Neural cell (in vitro differentiated cells): ENCODE data around the gene MIA2. TPM values are rescaled to one million over a fixed set of nuclear protein-coding genes. Genes with fewer than 3 reads are reported as not detected.

Experiments
- H2AFZ ChIP-seq: fragments of 200-600, 300-800 bp; sonication (generic), shearing (Covaris generic); 2 replicates; pipeline ENCODE4 v1.6.0; 2014; ENCODE audit warnings: low read depth, mild to moderate bottlenecking, antibody characterized with exemption, low read length, moderate library complexity
- H3F3A ChIP-seq: fragments of 200-600 bp; shearing (Covaris generic); 2 replicates; pipeline ENCODE4 v1.6.1; 2016; ENCODE audit warnings: mild to moderate bottlenecking, moderate library complexity, mixed read lengths, antibody characterized with exemption, low read length; ENCODE audit not compliant: insufficient read depth, poor library complexity, severe bottlenecking
- H3K27ac ChIP-seq: fragments of 200-600, 300-800 bp; sonication (generic), shearing (Covaris generic); 2 replicates; pipeline ENCODE4 v1.5.1; 2014; ENCODE audit warnings: mild to moderate bottlenecking, low read length, moderate library complexity
- H3K27me3 ChIP-seq: fragments of 300-800, 200-600 bp; sonication (generic), shearing (Covaris generic); 2 replicates; pipeline ENCODE4 v1.6.0; 2014; ENCODE audit warnings: mild to moderate bottlenecking, low read depth, low read length, moderate library complexity; ENCODE audit not compliant: insufficient read depth
- H3K36me3 ChIP-seq: fragments of 300-800, 200-600 bp; sonication (generic), shearing (Covaris generic); 2 replicates; pipeline ENCODE4 v1.5.1; 2014; ENCODE audit warnings: mild to moderate bottlenecking, antibody characterized with exemption, low read length, moderate library complexity; ENCODE audit not compliant: insufficient read depth
- H3K4me2 ChIP-seq: fragments of 300-800, 200-600 bp; sonication (generic), shearing (Covaris generic); 2 replicates; pipeline ENCODE4 v1.6.0; 2014; ENCODE audit warnings: mild to moderate bottlenecking, low read length
- H3K4me3 ChIP-seq: fragments of 300-800, 200-600 bp; sonication (generic), shearing (Covaris generic); 2 replicates; pipeline ENCODE4 v1.5.1; 2014; ENCODE audit warnings: mild to moderate bottlenecking, low read length, moderate library complexity
- H3K79me2 ChIP-seq: fragments of 200-600 bp; shearing (Covaris generic); replicated peaks from 2 replicates; pipeline ENCODE4 v1.6.0; 2014; ENCODE audit warnings: mild to moderate bottlenecking, low read length, moderate library complexity; ENCODE audit not compliant: insufficient read depth
- H3K9ac ChIP-seq: fragments of 300-800, 200-600 bp; sonication (generic), shearing (Covaris generic); 2 replicates; pipeline ENCODE4 v1.6.1; 2016; ENCODE audit warnings: mild to moderate bottlenecking, low read length, mixed read lengths
- H3K9me2 ChIP-seq: fragments of 200-600 bp; shearing (Covaris generic); 2 replicates; pipeline ENCODE4 v1.6.1; 2016; ENCODE audit warnings: mild to moderate bottlenecking, low read length, mixed read lengths; ENCODE audit not compliant: insufficient read depth
- H3K9me3 ChIP-seq: fragments of 200-600, 300-800 bp; sonication (generic), shearing (Covaris generic); 2 replicates; pipeline ENCODE4 v1.6.1; 2016; ENCODE audit warnings: mild to moderate bottlenecking, mixed run types, low read length, moderate library complexity, mixed read lengths
- H4K20me1 ChIP-seq: fragments of 200-600 bp; shearing (Covaris generic); 2 replicates; pipeline ENCODE4 v1.6.1; 2016; ENCODE audit warnings: mild to moderate bottlenecking, mixed run types; ENCODE audit not compliant: insufficient read depth
- CTCF ChIP-seq: fragments of 450-650 bp; IDR thresholded peaks from 2 replicates; pipeline ENCODE4 v1.5.1; 2014; ENCODE audit warnings: antibody characterized with exemption, mild to moderate bottlenecking, moderate library complexity; ENCODE audit not compliant: poor library complexity, severe bottlenecking
- EP300 ChIP-seq: fragments of 450-650 bp; conservative IDR thresholded peaks from 2 replicates; pipeline ENCODE4 v1.6.1; 2014; ENCODE audit warnings: antibody characterized with exemption, mild to moderate bottlenecking, moderate library complexity; ENCODE audit not compliant: poor library complexity, severe bottlenecking
- EZH2 ChIP-seq: fragments of 200-600, 300-800 bp; shearing (Covaris generic), sonication (generic); IDR thresholded peaks from 2 replicates; pipeline ENCODE4 v1.6.1; 2014; ENCODE audit warnings: antibody characterized with exemption, low read length, borderline replicate concordance, mild to moderate bottlenecking; ENCODE audit not compliant: insufficient read depth, poor library complexity, severe bottlenecking
- MXI1 ChIP-seq: fragments of 450-650 bp; conservative IDR thresholded peaks from 2 replicates; pipeline ENCODE4 v1.6.1; 2014; ENCODE audit warnings: antibody characterized with exemption, mild to moderate bottlenecking; ENCODE audit not compliant: poor library complexity, severe bottlenecking
- POLR2AphosphoS5 ChIP-seq: IDR thresholded peaks from 2 replicates; pipeline ENCODE4 v1.6.1; 2012
- RAD21 ChIP-seq: fragments of 450-650 bp; conservative IDR thresholded peaks from 2 replicates; pipeline ENCODE4 v1.6.1; 2014; ENCODE audit warnings: antibody characterized with exemption, mild to moderate bottlenecking, moderate library complexity
- REST ChIP-seq: IDR thresholded peaks from 2 replicates; pipeline ENCODE4 v1.6.1; 2012; ENCODE audit warnings: borderline replicate concordance
- SMC3 ChIP-seq: fragments of 450-650 bp; conservative IDR thresholded peaks from 2 replicates; pipeline ENCODE4 v1.6.1; 2014; ENCODE audit warnings: antibody characterized with exemption, mild to moderate bottlenecking, moderate library complexity; ENCODE audit not compliant: poor library complexity
- TAF1 ChIP-seq: IDR thresholded peaks from 2 replicates; pipeline ENCODE4 v1.6.1; 2012; ENCODE audit warnings: low read depth
- polyA plus RNA-seq: library from polyadenylated mRNA; depleted of rRNA; stranded (reverse); fragments of >200 nt; gene quantifications from 2 replicates; pipeline ENCODE4 v1.2.3, GENCODE V29; 2014

The MIA2 gene
- polyA plus RNA-seq, 1 donor from 2014 or later = 17.7 TPM

- Histone ChIP-seq H3K36me3 (no peaks in the 10 kb centered on the region), H2AFZ (no peak overlapping the region), H3K4me2 (no peak overlapping the region), H3K9me2 (no peaks in the 10 kb centered on the region), H3K9ac (no peak overlapping the region), H3F3A (no peaks in the 10 kb centered on the region), H3K27me3 (no peaks in the 10 kb centered on the region), H3K4me3 (no peak overlapping the region), H3K9me3 (no peaks in the 10 kb centered on the region), H3K79me2 (no peaks in the 10 kb centered on the region), H4K20me1 (no peaks in the 10 kb centered on the region), H3K27ac (no peak overlapping the region)
- TF ChIP-seq EP300 (no peak), EZH2 (no peak), SMC3 (no peak), POLR2AphosphoS5 (no peak), REST (no peak), TAF1 (no peak), RAD21 (no peak), MXI1 (no peak), CTCF (no peak)
These were observed 69.4 kb downstream of the MIA2 start for GRCh38 chr14:39303115-39303514.

GRCh38 chr14:39307815-39308214 is 74.1 kb downstream of the MIA2 start:
- H3F3A ChIP-seq = no peaks in the 10 kb centered on the region
- no peaks in the 10 kb centered on the region for H3K9me2 ChIP-seq
- H3K9ac ChIP-seq = no peak overlapping the region
- H3K9me3 ChIP-seq = no peaks in the 10 kb centered on the region
- H3K79me2 ChIP-seq = no peaks in the 10 kb centered on the region
- no peak overlapping the region for H2AFZ ChIP-seq
- H3K27ac ChIP-seq = no peak overlapping the region
- no peaks in the 10 kb centered on the region for H3K36me3 ChIP-seq
- H3K4me2 ChIP-seq = no peak overlapping the region
- no peak overlapping the region for H3K4me3 ChIP-seq
- H3K27me3 ChIP-seq = no peaks in the 10 kb centered on the region
- no peaks in the 10 kb centered on the region for H4K20me1 ChIP-seq
- TF ChIP-seq RAD21 = no peak
- TF ChIP-seq REST = no peak
